CD4-positive, alpha-beta T cell treated with Interleukin-4 for 1 hour (primary cell): Measurements from ENCODE around the gene RASGRF1.
"Not testable (repeated sequence)": the region's sequence is repeated elsewhere in the genome, so short reads cannot be mapped to it uniquely, and the experiment has no call there.

Experiments used
- DNase-seq, 2 donors: peaks; one replicate each; pipeline ENCODE4 v3.0.0-alpha.2; 2020 to 2022

Gene RASGRF1

DNA sequence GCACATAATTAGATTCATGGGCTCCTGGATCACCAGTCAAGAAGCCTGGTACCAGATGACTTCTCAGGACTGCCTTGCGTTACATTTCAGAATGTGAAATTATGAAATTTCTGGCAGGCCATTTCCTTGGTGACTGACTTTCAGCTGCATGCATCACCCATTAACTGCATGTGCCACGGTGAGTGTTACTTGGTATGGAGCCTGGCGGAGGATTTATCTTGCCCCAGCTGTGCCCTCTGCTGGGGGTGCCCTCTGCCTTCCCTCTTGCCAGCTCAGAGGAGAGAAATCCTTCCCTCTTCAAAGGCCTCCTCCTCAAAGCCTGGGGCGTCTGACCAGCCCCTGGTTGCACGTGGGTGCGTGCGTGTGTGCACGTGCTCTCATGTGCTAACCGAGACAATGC is 88.0 kb downstream of the RASGRF1 start:
- DNase-seq: no peak

GRCh38 chr15:78999636-79000035 is 90.9 kb downstream of the RASGRF1 start:
- DNase-seq: no peak

DNA sequence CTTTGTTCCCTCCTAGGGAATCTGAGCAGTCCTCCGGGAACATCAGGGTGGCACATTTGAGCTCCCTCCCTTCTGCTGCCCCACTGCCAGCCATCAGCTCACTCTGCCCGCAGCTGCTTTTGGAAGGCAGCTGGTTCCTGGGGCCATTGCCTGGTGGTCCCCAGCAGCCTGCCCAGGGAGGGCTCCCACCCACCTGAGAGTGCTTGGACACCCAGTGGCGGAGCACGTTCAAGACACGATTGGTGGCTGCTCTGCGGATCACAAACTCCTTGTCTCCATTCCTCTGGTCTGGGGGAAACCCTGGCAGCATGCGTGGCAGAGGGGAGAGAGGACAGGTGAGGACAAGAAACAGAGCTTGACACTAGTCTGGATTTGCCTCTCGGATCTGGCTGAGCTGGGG is 92.1 kb downstream of the RASGRF1 start:
- DNase-seq: no peak

- DNase-seq: no peak
These were observed 92.5 kb downstream of the RASGRF1 start for GRCh38 chr15:78997981-78998499.

GRCh38 chr15:78996894-78997275 is 93.7 kb downstream of the RASGRF1 start:
- DNase-seq: no peak

GRCh38 chr15:78995921-78996893 is 94.4 kb downstream of the RASGRF1 start:
- DNase-seq: no peak

DNA sequence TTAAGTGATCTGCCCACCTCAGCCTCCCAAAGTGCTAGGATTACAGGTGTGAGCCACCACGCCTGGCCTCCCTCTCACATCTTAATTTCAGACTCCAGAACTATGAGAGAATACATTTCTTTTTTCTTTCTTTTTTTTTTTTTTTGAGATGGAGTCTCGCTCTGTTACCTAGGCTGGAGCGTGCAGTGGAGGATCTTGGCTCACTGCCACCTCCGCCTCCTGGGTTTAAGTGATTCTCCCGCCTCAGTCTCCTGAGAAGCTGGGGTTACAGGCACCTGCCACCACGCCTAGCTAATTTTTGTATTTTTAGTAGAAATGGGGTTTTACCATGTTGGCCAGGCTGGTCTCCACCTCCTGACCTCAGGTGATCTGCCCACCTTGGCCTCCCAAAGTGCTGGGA is 95.4 kb downstream of the RASGRF1 start:
- not testable (repeated sequence) for DNase-seq

DNA sequence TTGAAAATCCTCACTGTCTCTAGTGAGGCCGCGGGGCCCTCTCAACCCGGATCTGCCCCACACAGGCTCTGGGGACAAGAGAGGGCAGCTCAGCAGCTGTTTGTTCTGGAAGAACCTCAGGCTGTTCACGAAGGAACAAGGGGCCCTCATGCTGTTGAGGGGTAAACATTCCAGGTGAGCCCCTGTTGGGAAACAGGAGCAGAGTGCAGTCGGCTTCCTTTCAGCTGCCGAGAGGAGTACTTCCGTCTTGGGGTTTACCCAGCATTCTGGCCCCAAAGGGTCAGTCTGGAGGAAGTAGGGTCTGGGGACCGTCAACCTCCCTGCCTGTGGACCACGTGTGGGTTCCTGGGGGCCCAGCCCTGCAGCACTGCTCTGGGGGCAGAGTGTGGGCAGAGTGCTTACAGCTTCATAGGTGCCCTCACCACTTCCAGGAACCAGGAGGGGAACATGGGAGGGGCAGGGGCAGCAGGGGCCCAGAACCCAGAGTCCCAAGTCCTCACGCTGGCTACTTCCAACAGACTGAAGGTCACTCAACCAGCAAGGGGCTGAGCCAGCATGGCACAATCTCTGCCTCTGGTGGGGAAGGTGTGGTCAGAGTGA is 96.5 kb downstream of the RASGRF1 start:
- DNase-seq: no peak

DNA sequence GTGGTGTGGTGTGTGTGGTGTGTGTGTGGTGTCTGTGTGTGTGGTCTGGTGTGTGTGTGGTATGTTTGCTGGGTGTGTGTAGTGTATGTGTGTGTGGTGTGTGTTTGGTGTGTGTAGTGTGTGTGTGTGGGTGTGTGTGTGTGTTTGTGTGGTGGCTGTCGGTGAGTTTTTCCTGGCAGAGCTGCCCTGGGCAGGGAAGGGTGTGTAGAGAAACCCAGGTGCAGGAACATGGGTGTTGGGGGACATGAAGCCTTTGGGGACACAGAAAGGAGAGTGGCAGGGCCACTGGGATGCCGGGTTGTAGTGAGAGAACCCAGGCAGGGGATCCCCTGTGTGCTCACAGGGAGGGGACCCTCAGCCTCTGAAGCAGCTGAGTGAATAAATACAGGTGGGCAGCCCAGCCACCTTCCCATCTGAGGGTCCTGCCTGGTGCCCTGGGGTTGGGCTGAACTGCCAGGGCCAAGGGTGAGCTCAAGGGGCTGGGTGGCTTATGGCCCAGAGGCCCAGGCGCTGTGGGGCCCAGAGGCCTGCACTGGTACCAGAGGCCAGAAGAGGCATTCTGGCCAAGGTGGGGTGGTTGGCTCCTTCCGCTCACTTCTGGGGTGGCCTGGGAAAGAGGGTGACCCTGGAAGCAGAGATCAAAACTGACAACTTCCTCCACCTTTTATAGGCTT is 97.2 kb downstream of the RASGRF1 start:
- DNase-seq: no peak

- DNase-seq: no peak
These were observed 97.9 kb downstream of the RASGRF1 start for GRCh38 chr15:78992416-78993256.

GRCh38 chr15:78991879-78992278 is 98.7 kb downstream of the RASGRF1 start:
- DNase-seq: no peak

- DNase-seq: no peak
These were observed 99.1 kb downstream of the RASGRF1 start for GRCh38 chr15:78991476-78991875.

GRCh38 chr15:78990278-78990677 is 100.3 kb downstream of the RASGRF1 start:
- no peak for DNase-seq

- DNase-seq: no peak
These were observed 100.8 kb downstream of the RASGRF1 start for GRCh38 chr15:78989701-78990240.

GRCh38 chr15:78988361-78988911 is 102.1 kb downstream of the RASGRF1 start:
- peak; percentile 22 to 68 for DNase-seq

DNA sequence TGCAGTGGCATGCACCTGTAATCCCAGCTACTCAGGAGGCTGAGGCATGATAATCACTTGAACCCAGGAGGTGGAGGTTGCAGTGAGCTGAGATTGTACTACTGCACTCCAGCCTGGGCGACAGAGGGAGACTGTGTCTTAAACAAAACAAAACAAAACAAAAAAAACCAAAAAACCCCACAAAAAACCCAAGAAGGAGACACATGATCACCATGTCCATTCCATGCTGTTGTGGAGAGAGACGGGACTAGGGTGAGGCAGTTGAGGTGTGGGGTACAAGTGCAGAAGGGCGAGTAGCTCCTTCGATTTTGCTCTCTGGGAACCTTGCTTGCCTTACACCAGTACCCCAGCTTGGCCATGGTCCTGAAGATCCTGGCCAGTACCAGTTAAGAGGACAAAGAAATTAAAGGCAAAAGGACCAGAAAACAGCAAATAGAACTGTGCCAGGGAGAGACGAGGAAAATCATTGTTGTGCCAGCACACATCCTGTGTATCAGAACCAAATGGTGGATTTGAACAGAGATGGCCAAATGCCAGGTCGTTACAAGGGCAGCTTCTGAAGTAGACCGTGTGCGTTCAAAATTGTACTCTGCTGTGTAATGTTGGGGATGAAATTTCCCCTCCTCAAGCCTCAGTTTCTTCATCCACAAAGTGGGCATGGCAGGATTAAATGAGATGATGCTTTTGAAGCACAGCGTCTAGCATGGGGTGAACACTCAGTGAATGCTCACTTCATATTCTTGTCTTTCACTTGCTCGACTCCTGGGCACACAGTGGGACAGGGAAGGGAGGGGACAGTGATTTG is 102.8 kb downstream of the RASGRF1 start:
- DNase-seq: no peak

- no peak for DNase-seq
These were observed 104.6 kb downstream of the RASGRF1 start for GRCh38 chr15:78985859-78986475.

DNA sequence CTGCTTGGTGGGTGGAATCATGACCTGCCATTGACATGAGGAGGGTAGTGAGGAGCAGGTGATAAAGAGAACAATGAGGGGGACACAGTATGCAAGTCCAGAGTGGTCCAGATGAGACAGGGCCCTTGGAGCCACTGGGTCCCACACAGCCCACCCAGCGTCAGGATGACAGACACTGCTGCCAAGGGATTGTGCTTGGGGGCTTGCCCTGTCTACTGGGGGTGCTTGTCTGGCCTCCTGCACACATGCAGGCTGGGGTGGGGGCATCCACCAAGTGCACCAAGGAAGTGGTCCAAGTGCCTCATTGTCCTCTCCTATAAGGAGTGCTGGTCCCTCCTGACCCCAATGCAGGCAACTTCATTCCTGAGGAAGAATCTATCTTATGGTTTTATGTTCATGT is 106.5 kb downstream of the RASGRF1 start:
- DNase-seq: no peak

DNA sequence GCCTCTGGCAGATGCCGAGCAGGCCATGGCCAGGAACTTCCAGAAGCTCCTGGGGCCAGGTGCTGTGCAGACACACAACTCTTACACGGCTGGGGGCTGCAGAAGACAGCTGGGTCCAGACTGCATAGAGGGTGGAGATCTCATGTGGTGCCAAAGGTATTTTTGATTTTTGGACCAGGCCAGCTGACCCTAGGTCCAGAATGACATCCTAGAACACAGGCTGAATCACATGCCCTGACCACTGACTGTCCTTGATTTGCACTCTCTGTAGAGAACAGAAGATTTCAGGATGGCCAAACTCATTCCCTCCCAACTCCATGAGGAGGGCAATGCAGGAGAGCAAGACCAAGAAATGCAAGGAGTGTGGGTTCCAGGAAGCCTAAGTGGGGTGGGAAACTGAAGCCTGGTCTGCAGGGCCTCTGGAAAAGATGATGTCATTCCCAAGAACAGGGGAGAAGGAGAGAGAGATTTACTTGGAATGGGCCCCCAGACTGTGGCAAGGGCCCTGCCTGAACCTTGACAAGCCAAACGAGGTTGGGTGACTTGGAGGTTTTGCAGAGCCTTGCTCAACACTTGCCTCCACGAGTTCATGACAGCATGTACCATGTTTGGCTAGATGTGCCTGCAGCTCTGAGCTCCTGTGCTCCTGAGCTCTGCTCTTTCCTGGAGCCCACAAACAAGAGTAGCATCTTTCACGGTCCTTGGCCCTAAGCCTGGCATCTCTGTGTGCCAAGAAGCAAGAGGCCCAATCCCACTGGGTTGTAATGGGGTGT is 107.2 kb downstream of the RASGRF1 start:
- no peak for DNase-seq

DNA sequence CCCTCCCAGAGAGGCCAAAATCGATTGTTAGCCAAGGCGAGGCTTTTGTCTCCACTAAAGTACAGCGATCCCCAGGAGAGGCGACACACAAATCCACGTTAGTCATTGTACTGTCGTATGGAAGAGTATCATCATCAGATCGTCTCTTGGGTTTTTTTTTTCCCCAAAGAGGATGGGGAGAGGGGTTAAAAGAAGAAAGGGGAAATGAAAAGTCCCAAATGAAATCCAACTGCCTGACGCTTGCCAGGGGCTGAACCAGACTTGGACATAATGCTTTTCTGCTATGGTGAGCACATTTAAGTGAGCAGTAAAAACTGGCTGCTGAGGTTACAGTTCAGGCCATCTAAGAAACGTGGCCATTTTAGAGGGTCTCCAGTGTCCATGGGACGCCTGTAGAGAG is 107.8 kb downstream of the RASGRF1 start:
- no peak for DNase-seq
